GDM1 (cell line): ENCODE data around the gene SDHAF2.
"Not testable (repeated sequence)": the region's sequence is repeated elsewhere in the genome, so short reads cannot be mapped to it uniquely, and the experiment has no call there.

ENCODE experiments used
- DNase-seq: peaks from one replicate; lab custom pipeline; 2025; lab: John Stamatoyannopoulos, UW

SDHAF2 gene

GRCh38 chr11:61425367-61426131, 4.4 kb upstream of the SDHAF2 start:
- DNase-seq, result no peak

GRCh38 chr11:61429346-61429690, 606 bp upstream of the SDHAF2 start:
- peak; percentile 59 for DNase-seq

GRCh38 chr11:61430839-61431238, 915 bp downstream of the SDHAF2 start:
- not testable (repeated sequence) for DNase-seq

- DNase-seq, result no peak
These were observed 7.6 kb downstream of the SDHAF2 start for GRCh38 chr11:61437496-61437895.

- no peak for DNase-seq
These were observed 9.7 kb downstream of the SDHAF2 start for GRCh38 chr11:61439615-61440014.

- DNase-seq, result no peak
These were observed 12.7 kb downstream of the SDHAF2 start for GRCh38 chr11:61442616-61443015.

- DNase-seq, result no peak
These were observed 15.6 kb downstream of the SDHAF2 start for GRCh38 chr11:61445516-61445915.

- DNase-seq, result peak; percentile 12
These were observed 16.3 kb downstream of the SDHAF2 start for GRCh38 chr11:61446211-61446651.

- DNase-seq, result no peak
These were observed 18.0 kb downstream of the SDHAF2 start for GRCh38 chr11:61447601-61448551.

- DNase-seq, result no peak
These were observed 18.6 kb downstream of the SDHAF2 start for GRCh38 chr11:61448552-61448927.

- no peak for DNase-seq
These were observed 22.9 kb downstream of the SDHAF2 start for GRCh38 chr11:61452825-61453224.

GRCh38 chr11:61453695-61454094, 23.8 kb downstream of the SDHAF2 start:
- DNase-seq, result no peak

- DNase-seq, result no peak
These were observed 24.6 kb downstream of the SDHAF2 start for GRCh38 chr11:61454520-61454919.

- no peak for DNase-seq
These were observed 30.6 kb downstream of the SDHAF2 start for GRCh38 chr11:61460474-61460881.

- DNase-seq, result no peak
These were observed 31.1 kb downstream of the SDHAF2 start for GRCh38 chr11:61460986-61461385.

- not testable (repeated sequence) for DNase-seq
These were observed 37.7 kb downstream of the SDHAF2 start for GRCh38 chr11:61467602-61468001.

- no peak for DNase-seq
These were observed 38.1 kb downstream of the SDHAF2 start for GRCh38 chr11:61468002-61468401.

GRCh38 chr11:61472282-61472681, 42.4 kb downstream of the SDHAF2 start:
- no peak for DNase-seq

- no peak for DNase-seq
These were observed 42.9 kb downstream of the SDHAF2 start for GRCh38 chr11:61472868-61473267.

GRCh38 chr11:61473370-61474012, 43.6 kb downstream of the SDHAF2 start:
- DNase-seq, result no peak

- DNase-seq, result no peak
These were observed 44.2 kb downstream of the SDHAF2 start for GRCh38 chr11:61474013-61474643.

GRCh38 chr11:61475433-61475832, 45.5 kb downstream of the SDHAF2 start:
- DNase-seq, result no peak
